Stimulated activated CD8-positive, alpha-beta memory T cell treated with anti-CD3 and anti-CD28 coated beads, Interleukin-7, amount 100 ng/mL, for 24 hours (primary cell): ENCODE results near the gene GGPS1.
A peak's percentile ranks its signal among the peaks of the same experiment; 100 is the strongest.
"Not testable (repeated sequence)": the region's sequence is repeated elsewhere in the genome, so short reads cannot be mapped to it uniquely, and the experiment has no call there.

ENCODE experiments used
- DNase-seq: peaks from one replicate; pipeline ENCODE4 v3.0.0-alpha.2; 2020; ENCODE audit warnings: low read depth

GGPS1 gene

GRCh38 chr1:235304549-235305451 is 23.6 kb upstream of the GGPS1 start:
- no peak for DNase-seq

- DNase-seq: no peak
Measured at GRCh38 chr1:235307158-235308124, 20.9 kb upstream of the GGPS1 start.

DNA sequence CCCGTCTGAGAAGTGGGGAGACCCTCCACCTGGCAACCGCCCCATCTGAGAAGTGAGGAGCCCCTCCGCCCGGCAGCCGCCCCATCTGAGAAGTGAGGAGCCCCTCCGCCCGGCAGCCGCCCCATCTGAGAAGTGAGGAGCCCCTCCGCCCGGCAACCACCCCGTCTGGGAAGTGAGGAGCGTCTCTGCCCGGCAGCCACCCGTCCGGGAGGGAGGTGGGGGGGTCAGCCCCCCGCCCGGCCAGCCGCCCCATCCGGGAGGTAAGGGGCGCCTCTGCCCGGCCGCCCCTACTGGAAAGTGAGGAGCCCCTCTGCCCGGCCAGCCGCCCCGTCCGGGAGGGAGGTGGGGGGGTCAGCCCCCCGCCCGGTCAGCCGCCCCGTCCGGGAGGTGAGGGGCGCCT is 19.2 kb upstream of the GGPS1 start:
- DNase-seq: not testable (repeated sequence)

DNA sequence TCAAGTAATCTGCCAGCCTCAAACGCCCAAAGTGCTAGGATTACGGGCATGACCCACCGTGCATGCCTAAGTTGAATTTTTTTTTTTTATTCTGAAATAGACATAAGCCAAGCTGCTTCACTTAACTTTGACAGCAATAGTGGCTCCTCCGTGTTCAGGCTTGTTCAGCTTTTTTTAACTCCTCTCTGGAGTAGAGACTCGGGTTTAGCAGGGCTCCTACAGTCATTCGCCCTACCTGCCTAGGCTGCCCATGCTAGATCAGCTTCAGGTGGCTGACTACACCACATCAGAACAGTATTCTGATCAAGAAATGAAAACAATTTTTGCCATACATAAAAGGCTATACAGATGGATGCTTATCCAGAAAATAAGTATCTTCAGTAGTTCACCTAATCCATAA is 15.1 kb upstream of the GGPS1 start:
- DNase-seq: no peak

DNA sequence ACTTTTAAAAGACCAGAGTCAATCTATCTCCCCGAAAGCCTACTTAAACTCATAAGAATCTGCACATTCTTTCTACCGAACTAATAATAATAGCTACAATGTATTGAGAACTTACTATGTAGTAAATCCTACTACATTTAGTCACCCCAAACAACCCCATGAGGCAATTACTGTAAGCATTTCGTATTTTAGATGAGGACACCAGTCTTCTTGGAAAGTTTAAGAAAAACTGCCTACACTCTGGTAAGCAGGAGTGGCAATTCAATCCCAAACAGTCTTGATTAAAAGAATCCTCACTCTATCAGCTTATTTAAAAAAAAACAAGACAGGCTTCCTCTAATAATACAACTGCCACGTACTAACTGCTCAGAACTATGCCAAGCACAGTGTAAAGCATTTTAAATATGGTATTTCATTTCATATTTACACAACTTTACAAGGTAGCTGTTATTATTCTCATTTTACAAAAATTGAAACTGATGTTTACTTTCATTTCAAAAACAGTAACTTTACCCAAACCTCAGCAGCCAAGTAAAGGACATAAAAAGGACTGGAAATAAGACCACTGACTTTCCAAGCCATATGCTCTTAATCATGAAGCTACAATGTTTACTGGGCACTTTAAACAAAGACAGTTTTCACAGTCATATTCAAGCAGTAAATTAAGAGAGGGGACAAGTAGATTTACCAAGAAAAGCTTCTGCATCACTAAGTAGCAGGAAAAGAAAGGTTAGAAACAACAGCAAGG is 14.3 kb upstream of the GGPS1 start:
- no peak for DNase-seq

- no peak for DNase-seq
Measured at GRCh38 chr1:235315173-235315572, 13.2 kb upstream of the GGPS1 start.

GRCh38 chr1:235315735-235316134 is 12.6 kb upstream of the GGPS1 start:
- DNase-seq: no peak

DNA sequence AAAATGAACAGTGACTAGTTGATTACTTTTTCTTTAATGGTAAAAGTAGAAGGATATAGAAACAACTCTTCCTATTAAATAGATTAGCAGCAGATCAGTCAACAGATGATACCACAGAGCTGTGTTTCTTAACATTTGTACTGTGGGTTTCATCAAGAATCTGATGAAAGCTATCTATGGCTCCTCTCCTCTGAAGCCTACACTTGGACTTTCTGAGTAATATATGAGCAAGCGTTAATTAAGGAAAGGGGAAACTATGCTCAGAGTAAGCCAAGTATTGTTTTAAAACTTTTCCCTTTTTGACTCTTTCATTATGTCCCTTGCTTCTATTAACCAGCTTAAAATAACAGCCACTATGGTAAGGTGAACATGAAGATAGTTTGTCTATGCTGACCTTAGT is 11.2 kb upstream of the GGPS1 start:
- no peak for DNase-seq

DNA sequence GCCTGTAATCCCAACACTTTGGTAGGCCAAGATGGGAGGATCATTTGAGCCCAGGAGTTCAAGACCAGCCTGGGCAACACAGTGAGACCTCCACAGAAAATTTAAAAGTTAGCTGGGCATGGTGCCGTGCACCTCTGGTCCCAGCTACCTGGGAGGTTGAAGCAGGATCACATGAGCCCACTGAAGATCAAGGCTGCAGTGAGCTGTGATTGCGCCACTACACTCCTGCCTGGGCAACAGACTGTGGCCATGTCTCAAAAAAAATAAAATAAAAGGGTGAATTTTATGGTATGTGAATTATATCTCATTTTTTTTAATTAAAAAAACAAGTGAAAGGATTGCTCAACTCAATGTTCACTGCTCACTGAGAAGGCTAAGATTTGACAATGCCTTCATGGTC is 9.1 kb upstream of the GGPS1 start:
- DNase-seq: no peak

GRCh38 chr1:235320521-235321179 is 7.7 kb upstream of the GGPS1 start:
- DNase-seq: no peak

DNA sequence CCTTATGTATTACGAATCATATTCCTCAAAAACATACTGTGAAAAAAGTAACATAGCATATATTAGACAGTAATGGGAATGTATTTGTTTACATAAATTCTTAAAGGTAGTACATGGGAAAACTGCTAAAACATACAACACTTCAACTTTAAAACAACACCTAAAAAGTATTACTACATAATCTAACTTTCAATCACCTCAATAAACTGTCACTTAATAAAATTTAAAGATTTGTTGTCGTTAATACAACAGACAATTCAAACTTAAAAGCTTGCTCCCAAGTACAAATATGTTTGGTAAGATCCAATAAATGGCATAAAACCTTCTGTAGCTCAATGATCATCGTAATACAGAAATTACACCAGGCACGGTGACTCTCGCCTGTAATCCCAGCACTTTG is 4.1 kb upstream of the GGPS1 start:
- no peak for DNase-seq

DNA sequence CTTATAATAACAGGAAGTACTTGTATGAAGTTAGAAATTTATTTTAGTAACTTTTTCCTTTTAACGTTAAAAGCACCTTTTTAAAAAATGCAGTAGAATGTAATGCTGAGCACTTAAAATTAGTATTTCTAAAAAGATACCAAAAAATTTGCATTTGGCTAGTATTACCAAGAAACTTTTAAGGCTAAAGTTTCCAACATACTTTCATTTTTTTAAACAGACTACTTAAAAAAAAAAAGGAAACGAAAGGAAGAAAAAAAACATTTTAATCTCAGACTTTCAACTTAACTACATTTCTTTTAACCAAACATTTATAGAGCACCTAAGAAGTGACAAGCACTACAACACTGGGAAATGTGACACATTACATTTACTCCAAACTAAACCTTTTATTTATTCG is 3.2 kb upstream of the GGPS1 start:
- DNase-seq: no peak

GRCh38 chr1:235325854-235326253 is 2.5 kb upstream of the GGPS1 start:
- no peak for DNase-seq

- peak; percentile 27 for DNase-seq
Measured at GRCh38 chr1:235326719-235327558, 1.4 kb upstream of the GGPS1 start.

GRCh38 chr1:235327559-235328270 is 655 bp upstream of the GGPS1 start, which contains the start of gene ARID4B:
TSS of gene ARID4B (minus strand) at chr1:235328179. CDS start at chr1:235326919, 1,260 bp downstream.
- peak; percentile 9 for DNase-seq

GRCh38 chr1:235329139-235329902 is 951 bp downstream of the GGPS1 start:
- DNase-seq: no peak

- DNase-seq: no peak
Measured at GRCh38 chr1:235330918-235331285, 2.5 kb downstream of the GGPS1 start.

GRCh38 chr1:235331401-235331800 is 3.0 kb downstream of the GGPS1 start:
- no peak for DNase-seq

- no peak for DNase-seq
Measured at GRCh38 chr1:235336903-235337302, 8.5 kb downstream of the GGPS1 start.
